ENCODE measurements around the gene CFAP65.

DNA sequence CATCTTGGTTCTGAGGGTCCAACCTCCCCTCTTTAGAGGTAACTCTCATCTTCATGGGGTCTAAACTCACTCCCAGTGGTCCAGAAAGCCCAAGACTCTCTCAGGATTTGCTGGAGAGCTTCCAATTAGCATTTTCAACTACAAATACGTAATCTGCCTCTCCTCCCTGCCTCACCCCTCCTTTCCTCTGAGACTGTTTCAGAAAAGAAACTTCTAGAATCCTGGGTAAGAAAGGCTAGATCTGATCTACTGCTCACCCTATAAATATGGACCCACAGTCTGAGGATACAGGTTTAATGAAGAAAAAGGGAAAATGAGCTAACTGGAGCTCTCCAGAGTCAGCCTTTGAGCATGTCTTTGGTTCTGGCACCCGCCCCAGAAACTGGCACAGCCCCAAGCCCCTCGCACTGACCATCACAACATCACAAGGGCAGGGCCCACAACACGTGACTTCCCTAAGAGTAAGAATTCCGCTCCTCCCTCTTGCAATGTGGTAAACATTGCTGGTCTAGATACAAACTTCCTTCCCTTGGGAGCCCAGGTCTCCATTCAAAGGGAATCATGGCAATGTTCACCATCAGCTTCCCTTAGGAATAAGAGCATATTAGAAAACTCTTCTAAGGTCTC lies 41.1 kb upstream of the CFAP65 start:
- TF ChIP-seq, protein P1, sequence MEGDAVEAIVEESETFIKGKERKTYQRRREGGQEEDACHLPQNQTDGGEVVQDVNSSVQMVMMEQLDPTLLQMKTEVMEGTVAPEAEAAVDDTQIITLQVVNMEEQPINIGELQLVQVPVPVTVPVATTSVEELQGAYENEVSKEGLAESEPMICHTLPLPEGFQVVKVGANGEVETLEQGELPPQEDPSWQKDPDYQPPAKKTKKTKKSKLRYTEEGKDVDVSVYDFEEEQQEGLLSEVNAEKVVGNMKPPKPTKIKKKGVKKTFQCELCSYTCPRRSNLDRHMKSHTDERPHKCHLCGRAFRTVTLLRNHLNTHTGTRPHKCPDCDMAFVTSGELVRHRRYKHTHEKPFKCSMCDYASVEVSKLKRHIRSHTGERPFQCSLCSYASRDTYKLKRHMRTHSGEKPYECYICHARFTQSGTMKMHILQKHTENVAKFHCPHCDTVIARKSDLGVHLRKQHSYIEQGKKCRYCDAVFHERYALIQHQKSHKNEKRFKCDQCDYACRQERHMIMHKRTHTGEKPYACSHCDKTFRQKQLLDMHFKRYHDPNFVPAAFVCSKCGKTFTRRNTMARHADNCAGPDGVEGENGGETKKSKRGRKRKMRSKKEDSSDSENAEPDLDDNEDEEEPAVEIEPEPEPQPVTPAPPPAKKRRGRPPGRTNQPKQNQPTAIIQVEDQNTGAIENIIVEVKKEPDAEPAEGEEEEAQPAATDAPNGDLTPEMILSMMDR (IDR thresholded peaks at IDR 0.05) = no peak
- TF ChIP-seq POLR2A (IDR thresholded peaks at IDR 0.05) = no peak
- no peak for TF ChIP-seq POLR2AphosphoS5 (IDR thresholded peaks at IDR 0.05)
